CD1c-positive myeloid dendritic cell (primary cell): ENCODE data around the gene PDE6H.
A peak's percentile ranks its signal among the peaks of the same experiment; 100 is the strongest.

Experiments
- DNase-seq: peaks from one replicate; pipeline ENCODE4 v3.0.0-alpha.2; 2016; ENCODE audit errors: extremely low spot score

Gene PDE6H

DNA sequence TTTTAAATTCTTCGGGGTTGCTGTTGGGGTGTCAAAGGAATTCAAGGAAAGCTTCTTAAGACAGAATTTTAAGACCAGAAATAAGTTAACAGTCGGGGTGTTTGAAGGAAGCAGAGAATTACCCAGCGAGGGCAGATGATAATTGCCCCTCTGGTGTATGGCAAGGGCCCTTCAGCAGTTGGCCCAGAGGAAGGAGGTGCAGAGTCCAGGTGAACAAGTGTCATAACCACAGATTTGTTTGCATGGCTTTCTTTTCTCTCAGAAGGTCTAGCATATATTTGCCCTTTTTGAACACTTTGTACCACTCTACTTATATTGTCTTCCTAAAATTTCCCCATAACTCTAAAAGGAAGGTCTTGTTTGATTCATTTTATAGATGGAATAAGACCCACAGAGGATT lies 1.8 kb downstream of the PDE6H start:
- DNase-seq = no peak

DNA sequence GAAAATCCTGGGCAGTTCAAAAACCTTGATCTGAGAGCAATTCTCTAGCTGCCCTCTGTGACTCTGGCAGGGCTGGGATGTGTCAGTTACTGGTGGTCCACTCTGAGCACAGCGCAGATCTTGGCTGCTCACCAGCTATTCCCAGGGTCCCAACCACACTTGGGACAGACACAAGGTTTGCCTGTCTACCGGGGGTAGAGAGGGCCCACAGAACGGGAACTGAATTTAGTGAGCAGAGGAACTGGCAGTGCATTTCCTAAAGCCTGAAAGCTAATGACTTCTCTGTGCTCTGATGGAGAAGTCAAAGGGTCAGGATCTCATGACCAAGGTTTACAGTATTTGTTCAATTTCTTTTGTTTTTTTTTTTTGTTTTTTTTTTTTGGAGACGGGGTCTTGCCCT lies 2.6 kb downstream of the PDE6H start:
- peak; percentile 69 for DNase-seq

DNA sequence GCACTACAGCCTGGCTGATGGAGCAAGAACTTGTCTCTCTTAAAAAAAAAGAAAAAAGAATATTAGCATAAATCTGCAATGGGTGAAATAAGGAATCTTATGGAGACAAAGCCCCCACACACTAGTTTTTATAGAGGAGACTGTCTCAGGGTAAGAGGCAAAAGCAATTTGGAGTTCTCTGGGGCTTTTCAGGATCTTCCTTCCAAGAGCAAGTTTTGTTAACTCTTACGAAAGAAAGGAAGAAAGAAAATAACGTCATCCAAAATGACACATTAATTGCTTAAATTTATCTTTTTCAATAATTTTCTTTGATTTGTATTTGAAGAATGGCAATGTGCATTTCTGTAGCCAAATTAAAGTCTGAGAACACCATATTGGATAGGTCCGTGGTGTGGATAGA lies 3.8 kb downstream of the PDE6H start:
- no peak for DNase-seq

DNA sequence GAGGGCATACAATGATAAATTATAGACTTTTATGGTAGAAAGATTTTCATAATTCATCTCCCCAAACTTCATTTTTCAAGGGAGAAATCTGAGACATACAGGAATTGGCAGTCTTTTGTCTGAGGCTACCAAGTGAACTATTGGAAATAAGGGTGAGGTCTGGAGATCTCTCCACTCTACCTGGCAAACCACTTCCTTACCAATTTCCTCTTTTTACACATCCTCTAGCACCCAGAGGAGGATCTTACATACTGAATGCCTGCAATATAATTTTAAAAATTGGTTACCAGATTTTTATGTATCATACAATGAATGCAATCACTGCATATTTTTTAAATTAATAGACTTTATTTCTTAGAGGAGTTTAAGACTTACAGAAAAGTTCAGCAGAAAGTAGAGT lies 6.6 kb downstream of the PDE6H start:
- no peak for DNase-seq

DNA sequence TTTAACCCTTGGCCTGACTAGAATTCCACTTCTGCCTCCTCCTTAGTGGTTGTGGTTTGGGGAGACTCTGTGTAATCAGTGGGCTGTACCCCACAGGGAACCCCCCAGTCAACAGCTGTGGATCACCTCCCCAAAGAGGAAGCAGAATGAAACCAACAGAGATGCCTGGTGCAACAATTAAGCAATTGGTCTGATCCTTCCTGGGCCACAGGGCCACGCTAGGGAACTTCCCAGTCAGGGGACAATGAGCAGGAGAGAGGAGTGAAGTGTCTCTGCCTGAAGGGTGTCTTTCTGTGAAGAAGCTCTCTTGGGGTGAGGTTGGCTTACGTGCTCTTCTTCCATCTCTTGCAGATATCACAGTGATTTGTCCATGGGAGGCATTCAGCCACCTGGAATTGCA lies 8.2 kb downstream of the PDE6H start:
- peak; percentile 86 for DNase-seq

DNA sequence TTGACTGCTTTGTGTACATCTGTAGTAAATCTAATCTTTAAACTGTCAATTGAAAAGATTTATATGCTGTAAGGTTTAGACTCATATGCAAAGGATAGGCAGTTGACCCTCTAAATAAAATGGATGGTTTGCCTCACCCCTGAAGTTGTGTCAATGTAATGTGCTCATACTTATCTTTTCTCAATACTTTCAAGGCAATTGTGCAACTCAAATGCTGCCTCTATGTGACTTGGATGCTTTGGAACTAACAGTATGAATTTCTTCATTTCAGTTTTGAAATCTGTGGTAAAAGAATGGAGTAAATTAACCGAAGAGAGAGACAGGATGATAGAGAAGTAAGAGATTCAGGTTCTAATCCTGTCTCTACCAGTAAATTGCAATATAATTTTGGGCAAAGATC lies 9.7 kb downstream of the PDE6H start:
- peak; percentile 71 for DNase-seq

DNA sequence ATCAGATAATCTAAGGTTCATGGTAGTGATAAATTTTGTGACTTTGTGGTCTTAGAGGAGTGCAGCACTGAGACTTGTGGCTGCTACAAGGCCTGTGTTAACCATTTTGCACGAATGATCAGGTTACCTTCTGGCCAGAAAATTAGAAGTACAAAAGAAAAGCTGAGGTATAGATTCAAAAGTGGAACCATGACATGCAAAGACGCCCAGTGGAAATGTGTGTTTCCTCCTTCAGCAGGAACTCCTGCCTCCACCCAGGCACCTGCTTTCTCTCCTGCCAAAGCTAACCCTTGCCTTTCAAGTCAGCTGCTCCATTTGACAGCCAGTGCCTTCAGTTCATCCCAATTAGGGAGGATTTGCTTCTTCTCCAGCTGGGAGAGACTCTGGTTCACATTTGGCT lies 10.1 kb downstream of the PDE6H start:
- DNase-seq = peak; percentile 43

DNA sequence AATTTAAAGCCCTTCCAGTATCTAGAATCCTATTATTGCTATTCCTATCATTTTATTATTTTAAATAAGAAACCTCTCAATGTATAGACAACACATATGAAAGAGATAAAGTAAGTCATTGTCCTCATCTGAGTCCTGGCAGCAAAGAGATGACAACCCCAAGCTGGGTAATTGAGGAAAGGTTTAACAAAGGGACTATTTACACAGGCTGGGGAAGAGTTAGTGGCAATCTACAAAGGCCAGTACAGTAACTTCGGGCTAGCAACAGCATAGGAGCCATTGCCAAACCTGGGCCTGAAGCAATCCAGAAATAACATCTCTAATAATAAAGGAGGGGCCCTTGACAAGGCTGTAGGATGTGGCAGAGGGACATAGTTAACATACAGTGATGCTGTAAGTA lies 11.2 kb downstream of the PDE6H start:
- no peak for DNase-seq

DNA sequence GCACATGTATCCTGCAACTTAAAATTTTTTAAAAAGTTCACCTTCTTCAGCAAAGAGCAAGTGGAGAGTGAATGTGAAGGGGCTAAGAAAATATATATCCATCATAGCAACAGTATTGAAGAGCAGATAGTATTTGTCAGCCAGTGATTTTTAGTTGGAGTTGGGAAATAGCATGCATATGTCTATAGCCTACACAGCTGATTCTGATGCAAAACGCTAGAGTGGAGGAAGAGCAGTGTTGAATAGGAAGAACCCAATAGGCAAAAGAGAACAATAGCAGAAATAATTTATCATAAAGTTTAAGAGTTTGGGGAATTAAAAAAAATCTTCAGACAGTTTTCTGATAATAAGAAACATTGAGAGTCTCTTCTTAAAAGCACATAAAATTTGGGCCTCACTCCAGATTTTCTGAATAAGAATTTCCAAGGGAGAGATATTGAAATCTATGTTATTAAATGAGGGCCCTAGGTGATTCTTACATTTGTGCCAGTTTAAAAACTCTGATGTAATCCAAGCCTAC lies 12.0 kb downstream of the PDE6H start:
- no peak for DNase-seq

DNA sequence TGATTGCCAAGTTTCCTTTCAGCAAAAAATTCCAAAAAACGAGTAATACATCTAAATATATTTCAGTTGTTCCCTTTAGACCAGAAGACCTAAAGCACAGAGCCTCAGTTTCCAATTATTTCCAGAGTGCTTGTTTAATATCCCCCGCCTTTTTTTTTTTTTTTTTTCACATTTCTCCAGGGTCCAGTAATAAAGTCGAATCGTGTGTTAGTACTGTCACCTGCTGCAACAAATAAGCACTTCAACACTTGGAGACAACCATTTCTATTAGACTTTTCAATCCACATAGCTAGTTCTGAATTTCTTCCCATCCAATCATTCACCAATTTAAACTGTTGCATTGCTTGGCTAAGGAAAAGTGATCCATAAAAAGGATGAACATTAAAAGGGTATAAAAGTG lies 13.6 kb downstream of the PDE6H start:
- no peak for DNase-seq

DNA sequence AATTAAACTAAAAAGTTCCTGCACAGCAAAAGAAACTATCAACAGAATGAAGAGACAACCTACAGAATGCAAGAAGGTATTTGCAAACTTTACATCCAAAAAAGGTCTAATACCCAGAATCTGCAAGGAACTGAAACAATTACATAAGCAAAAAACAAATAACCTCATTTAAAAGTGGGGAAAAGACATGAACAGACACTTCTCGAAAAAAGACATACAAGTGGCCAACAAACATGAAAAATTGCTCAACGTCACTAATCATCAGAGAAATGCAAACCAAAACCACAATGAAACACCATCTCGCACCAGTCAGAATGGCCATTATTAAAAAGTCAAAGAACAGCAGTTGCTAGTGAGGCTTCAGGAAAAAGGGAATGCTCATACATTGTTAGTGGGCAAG lies 15.2 kb downstream of the PDE6H start:
- peak; percentile 66 for DNase-seq

DNA sequence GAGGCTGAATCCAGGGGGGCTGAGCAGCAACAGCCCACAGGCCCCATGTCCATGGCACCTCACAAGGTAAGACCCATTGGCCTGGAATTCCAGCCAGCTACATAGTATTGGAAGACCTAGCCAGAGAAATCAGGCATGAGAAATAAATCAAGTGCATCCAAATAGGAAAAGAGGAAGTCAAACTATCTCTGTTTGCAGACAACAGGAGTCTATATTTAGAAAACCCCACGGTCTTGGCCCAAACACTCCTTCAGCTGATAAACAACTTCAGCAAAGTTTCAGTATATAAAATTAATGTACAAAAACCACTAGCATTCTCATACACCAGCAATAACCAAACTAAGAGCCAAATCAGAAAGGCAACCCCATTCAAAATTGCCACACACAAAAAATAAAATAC lies 16.9 kb downstream of the PDE6H start:
- peak; percentile 39 for DNase-seq

DNA sequence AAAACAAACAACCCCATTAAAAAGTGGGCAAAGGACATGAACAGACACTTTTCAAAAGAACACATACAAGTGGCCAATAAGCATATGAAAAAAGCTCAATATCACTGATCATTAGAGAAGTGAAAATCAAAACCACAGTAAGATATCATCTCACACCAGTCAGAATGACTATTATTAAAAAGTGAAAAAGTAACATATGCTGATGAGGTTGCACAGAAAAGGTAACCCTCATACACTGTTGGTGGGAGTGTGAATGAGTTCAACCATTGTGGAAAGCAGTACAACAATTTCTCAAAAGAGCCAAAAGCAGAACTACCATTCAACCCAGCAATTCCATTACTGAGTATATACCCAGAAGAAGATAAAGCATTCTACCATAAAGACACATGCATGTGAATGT lies 18.2 kb downstream of the PDE6H start:
- peak; percentile 27 for DNase-seq

DNA sequence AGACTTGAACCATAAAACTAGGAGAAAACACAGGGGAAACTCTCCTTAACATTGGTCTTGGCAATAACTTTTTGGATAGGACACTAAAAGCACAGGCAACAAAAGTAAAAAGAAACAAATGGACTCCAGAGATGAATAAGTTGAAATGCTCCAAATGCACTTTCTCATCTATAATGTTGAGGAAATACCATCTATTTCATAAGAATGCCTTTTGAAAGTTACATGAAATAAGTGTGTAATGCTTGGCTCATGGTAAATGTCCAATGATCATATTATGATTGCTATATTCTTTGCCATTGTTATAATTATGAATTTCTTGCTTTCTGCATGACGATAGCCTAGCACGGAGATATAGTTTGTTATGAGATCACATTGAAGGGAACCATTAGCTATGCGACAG lies 19.8 kb downstream of the PDE6H start:
- no peak for DNase-seq

DNA sequence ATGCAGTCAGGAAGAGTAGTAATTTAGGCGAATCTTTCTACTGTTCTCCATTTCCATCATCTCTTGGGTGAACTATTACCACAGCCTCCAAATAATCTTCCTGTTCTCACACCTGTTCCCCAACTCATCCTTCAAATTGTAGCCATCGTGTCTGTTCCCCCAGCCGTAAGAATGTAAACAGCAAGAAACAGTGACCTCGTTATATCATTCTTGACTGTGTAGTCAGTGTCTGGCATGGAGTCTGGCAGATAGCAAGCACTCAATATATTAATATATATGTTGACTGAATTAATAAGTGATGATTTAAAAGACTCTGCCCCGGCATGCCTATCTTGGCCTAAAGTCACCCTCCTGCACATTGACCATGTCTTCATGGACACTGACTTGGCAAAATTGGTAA lies 20.3 kb downstream of the PDE6H start:
- DNase-seq = no peak

DNA sequence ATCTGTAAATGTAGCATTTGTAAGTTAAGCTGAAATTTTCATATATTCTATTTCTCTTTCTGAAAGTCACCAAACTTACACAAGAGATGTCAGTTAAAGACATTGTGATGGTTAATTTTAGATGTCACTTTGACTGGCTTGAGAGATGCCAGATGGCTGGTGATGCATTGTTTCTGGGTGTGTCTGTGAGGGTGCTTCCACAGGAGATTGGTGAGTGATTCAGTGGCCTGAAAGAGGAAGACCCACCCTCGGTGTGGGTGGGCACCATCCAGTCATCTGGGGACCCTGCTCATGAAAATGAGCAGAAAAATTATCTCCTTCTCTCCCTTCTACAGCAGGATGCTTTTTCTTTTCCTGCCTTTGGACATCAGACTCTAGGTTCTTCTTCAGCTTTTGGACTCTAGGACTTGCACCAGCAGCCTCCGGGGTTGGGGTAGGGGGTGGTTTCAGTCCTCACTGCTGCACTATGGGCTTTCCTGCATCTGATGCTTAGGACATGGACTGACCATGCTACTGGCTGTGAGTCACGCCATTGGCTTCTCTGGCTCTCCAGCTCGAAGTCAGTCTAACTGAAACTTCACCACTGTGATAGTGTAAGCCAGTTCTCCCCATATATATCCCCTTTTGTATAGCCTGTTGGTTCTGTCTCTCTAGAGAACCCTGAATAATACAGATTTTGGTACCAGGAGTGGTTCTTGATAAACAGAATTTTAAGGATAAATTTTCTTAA lies 20.9 kb downstream of the PDE6H start:
- peak; percentile 33 for DNase-seq

DNA sequence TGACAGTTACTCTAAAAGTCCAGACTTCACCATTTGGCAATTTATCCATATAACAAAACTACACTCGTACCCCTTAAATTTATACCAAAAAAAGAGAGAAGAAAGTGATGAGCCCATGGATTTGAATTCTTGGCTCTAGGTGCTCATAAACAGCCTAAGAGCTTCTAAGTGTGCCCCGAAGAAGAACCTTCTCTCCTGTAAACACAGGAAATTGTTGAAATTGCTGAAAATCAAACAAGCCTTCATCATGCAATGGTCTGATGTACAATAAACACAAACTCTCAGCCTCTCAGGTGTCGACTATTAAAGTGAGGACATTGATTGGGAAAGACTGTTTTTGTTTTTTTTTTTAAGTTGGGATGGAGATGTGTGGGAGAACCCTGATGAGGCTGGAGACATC lies 21.8 kb downstream of the PDE6H start:
- no peak for DNase-seq

DNA sequence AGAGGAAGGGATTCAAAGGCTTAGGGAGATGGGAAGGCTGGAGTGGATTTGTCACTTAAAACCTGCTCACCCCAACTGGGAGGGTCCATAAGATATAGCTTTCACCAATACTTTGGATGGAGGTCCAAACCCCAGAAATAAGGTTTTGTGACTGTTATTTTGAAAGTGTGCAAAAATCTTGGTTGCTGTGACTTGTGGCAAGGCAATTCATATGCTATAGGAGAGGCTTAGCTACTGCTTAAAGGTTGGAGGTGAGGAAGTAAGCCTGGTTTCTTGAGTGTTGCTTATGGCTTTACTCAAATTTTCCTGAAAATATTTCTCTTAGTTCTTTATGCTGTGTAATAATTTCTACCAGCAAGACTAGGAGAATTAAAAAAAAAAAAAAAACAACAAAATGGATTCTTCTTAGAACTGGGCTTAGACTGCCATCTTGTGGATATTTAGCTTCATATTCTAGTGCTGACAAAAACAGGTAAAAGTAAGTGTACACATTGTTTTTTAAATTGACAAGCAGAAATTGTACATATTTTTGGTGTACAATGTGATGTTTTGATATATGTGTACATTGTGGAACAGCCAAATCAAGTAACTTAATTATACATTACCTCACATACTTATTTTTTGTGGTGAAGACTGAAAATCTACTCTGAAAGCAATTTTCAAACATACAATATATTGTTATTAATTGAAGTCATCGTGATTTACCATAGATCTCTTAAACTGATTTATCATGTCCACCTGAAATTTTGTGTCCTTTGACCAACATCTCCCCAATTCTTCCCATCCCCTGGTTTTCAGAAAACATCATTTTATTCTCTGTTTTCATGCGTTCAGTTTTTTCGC lies 23.0 kb downstream of the PDE6H start:
- peak; percentile 72 for DNase-seq

DNA sequence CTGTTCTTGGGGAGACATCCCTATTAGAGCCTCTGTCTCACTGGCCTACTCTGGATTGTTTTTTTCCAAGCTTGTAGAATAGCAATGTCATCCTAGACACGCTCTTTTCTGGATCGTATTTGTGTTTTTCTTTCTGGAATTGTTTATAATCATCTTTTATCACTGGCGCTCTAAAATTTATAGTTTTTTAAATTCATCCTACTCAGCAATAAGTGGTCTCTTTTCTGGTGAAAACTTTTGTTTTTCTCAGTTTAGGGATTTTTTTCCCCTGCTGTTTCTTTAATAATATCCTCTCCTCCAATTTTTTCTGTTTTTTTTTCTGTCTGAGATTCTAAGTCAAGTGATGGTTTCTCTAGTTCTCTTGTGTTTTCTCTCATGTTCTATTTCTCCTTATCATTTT lies 25.2 kb downstream of the PDE6H start:
- DNase-seq = no peak

DNA sequence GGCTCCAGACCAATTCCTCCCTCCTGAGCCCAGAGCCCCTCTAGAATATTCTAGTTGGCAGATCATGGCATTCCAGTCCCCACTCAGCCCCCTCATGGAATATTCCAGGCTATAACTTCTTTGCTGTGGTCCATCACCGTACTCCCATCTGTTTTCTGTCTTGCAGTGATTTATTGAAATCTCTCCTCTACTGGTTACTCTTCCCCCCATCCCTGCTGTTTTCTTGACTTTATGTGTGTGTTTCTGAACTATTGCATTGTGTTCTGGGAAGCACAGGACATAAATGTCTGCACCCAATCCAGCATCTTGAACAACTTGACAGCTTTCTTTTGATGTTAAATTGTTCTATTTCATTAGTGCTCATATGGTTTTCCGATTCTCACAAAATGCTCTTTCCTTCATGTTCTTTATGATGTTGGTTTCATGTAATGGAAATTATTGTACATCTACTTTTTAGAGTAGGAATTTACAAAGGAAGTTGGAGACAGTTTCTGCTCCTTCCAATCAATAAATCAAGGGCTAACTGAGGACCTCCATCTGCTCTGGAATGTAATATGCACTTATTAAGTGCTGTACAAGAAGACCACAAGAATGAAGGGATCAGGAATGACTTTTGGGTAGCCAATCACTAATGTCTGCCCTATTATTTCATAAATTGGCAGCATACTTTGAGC lies 26.3 kb downstream of the PDE6H start:
- DNase-seq = no peak

DNA sequence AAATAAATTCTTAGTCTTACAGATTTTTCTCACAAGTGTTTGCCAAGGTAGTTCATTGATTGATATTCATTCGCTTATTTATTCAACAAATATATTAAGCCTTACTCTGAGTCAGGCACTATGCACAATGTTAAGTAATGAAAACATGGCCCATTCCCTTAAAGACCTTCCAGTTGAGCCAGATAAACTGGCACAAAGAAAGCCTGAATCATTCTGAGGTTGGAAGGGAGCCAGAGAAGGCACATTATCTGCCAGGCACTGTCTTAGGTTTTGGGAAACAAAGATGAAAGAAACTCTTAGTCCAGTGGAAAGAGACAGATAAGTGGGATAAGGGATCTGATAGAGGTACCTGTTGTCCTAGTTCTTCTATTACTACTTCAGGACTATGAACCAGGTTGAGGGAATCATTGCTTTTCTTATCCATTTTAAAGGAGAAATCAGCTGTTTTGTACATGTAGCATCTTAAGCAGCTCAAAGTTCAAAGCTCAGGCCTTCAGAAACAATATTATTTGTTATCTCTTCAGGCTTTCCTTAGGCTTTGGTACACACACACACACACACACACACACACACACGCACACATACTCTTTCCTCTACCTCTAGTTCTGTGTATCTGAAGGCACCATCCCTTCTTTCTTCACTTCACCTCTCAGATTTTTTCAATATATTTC lies 27.0 kb downstream of the PDE6H start:
- no peak for DNase-seq

DNA sequence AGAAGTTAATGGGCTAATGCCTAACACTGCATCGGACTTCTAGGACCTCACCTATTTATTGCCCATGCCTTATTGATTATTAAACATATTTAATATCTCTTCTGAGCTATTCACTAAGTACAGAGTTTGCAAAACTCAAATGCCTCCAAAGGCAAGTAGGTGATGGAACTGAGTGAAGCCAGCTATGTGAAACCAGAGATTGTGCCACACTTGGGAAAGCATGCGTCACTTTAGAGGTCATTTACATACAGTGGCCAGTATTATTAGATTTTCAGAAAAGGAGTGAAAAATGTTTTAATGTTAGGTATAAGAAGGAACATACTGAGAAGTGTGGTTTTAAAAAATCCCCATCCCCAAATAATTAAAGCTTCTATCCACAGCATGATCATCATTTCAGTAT lies 27.7 kb downstream of the PDE6H start:
- DNase-seq = no peak
